IPS DF 6.9 (cell line): Measurements from ENCODE around the gene GBP7.
"Not testable (repeated sequence)": the region's sequence is repeated elsewhere in the genome, so short reads cannot be mapped to it uniquely, and the experiment has no call there.

Source experiments
- DNase-seq: peaks from one replicate; pipeline ENCODE4 v3.0.0-alpha.2; 2013; ENCODE audit warnings: low read depth, low spot score
- H3K27ac ChIP-seq: one replicate; pipeline ENCODE4 v1.5.1; 2013; ENCODE audit warnings: low read length, control low read depth
- H3K27me3 ChIP-seq: 2 replicates; pipeline ENCODE4 v1.6.1; 2013; ENCODE audit warnings: mild to moderate bottlenecking, low read length; ENCODE audit not compliant: control insufficient read depth, insufficient read depth
- H3K36me3 ChIP-seq: 2 replicates; pipeline ENCODE4 v1.6.1; 2013; ENCODE audit warnings: low read length; ENCODE audit not compliant: control insufficient read depth, insufficient read depth
- H3K4me1 ChIP-seq: 2 replicates; pipeline ENCODE4 v1.6.1; 2013; ENCODE audit warnings: low read length; ENCODE audit not compliant: control insufficient read depth, insufficient read depth
- H3K4me3 ChIP-seq: 2 replicates; pipeline ENCODE4 v1.5.1; 2013; ENCODE audit warnings: mild to moderate bottlenecking, low read length
- H3K9me3 ChIP-seq: 2 replicates; pipeline ENCODE4 v1.6.1; 2013; ENCODE audit warnings: low read length, inconsistent platforms; ENCODE audit not compliant: control insufficient read depth, insufficient read depth
- WGBS: extraction: QIAGEN DNeasy Blood & Tissue Kit; methylation state at CpG from one replicate; pipeline ENCODE4 v1.1.7; 2013; ENCODE audit warnings: mixed read lengths, missing lambda C conversion rate; ENCODE audit not compliant: insufficient read length, insufficient coverage; 5-methylcytosine and 5-hydroxymethylcytosine counted together

Gene GBP7

GRCh38 chr1:89143484-89143883 lies 32.3 kb downstream of the GBP7 start:
- H3K4me1 ChIP-seq, result no peaks in the 10 kb centered on the region
- no CpG with 5 or more reads among the region's 2 CpGs for WGBS
- H3K36me3 ChIP-seq, result no peaks in the 10 kb centered on the region
- H3K27ac ChIP-seq, result no peak overlapping the region
- no peak for DNase-seq
- H3K27me3 ChIP-seq, result no peaks in the 10 kb centered on the region
- no peaks in the 10 kb centered on the region for H3K9me3 ChIP-seq
- H3K4me3 ChIP-seq, result no peak overlapping the region

GRCh38 chr1:89142160-89142559 lies 33.6 kb downstream of the GBP7 start:
- no peak overlapping the region for H3K4me3 ChIP-seq
- H3K27me3 ChIP-seq, result no peaks in the 10 kb centered on the region
- DNase-seq, result no peak
- H3K36me3 ChIP-seq, result no peaks in the 10 kb centered on the region
- H3K27ac ChIP-seq, result no peak overlapping the region
- H3K4me1 ChIP-seq, result no peaks in the 10 kb centered on the region
- H3K9me3 ChIP-seq, result no peaks in the 10 kb centered on the region
- no CpG with 5 or more reads among the region's 4 CpGs for WGBS

- DNase-seq, result no peak
- no peaks in the 10 kb centered on the region for H3K27me3 ChIP-seq
- no peak overlapping the region for H3K4me3 ChIP-seq
- H3K9me3 ChIP-seq, result no peaks in the 10 kb centered on the region
- no peaks in the 10 kb centered on the region for H3K4me1 ChIP-seq
- H3K36me3 ChIP-seq, result no peaks in the 10 kb centered on the region
- no CpG with 5 or more reads among the region's 1 CpG for WGBS
- H3K27ac ChIP-seq, result no peak overlapping the region
These were observed 42.1 kb downstream of the GBP7 start for GRCh38 chr1:89133747-89134146.

GRCh38 chr1:89130716-89131115 lies 45.1 kb downstream of the GBP7 start:
- Histone ChIP-seq H3K4me3 (no peak overlapping the region), H3K9me3 (no peaks in the 10 kb centered on the region), H3K27ac (no peak overlapping the region), H3K4me1 (no peaks in the 10 kb centered on the region), H3K27me3 (no peaks in the 10 kb centered on the region), H3K36me3 (no peaks in the 10 kb centered on the region)
- no CpG with 5 or more reads among the region's 1 CpG for WGBS
- DNase-seq, result no peak

GRCh38 chr1:89129911-89130310 lies 45.9 kb downstream of the GBP7 start:
- H3K4me1 ChIP-seq, result no peaks in the 10 kb centered on the region
- DNase-seq, result no peak
- no peaks in the 10 kb centered on the region for H3K9me3 ChIP-seq
- H3K4me3 ChIP-seq, result no peak overlapping the region
- no peaks in the 10 kb centered on the region for H3K27me3 ChIP-seq
- no peak overlapping the region for H3K27ac ChIP-seq
- WGBS, result no CpG with 5 or more reads among the region's 4 CpGs
- no peaks in the 10 kb centered on the region for H3K36me3 ChIP-seq

GRCh38 chr1:89128003-89128458 lies 47.8 kb downstream of the GBP7 start:
- H3K36me3 ChIP-seq, H3K4me1 ChIP-seq, DNase-seq, H3K9me3 ChIP-seq, H3K27me3 ChIP-seq, H3K4me3 ChIP-seq, H3K27ac ChIP-seq: not testable (repeated sequence)
- WGBS, result no CpG with 5 or more reads among the region's 31 CpGs

GRCh38 chr1:89126602-89127565 lies 48.9 kb downstream of the GBP7 start:
- not testable (repeated sequence) for H3K27ac ChIP-seq, DNase-seq
- no CpG with 5 or more reads among the region's 23 CpGs for WGBS

GRCh38 chr1:89125913-89126580 lies 49.8 kb downstream of the GBP7 start, which contains the start of gene GBP2:
TSS of gene GBP2 (minus strand) at chr1:89126114. CDS start at chr1:89121966, 4,148 bp downstream.
- no peaks in the 10 kb centered on the region for H3K27me3 ChIP-seq
- no peak for DNase-seq
- H3K4me3 ChIP-seq, result no peak within 1 kb of the TSS
- no CpG with 5 or more reads among the region's 6 CpGs for WGBS
- H3K27ac ChIP-seq, result no peak within 1 kb of the TSS
- H3K4me1 ChIP-seq, result no peaks in the 10 kb centered on the region
- no peaks in the 10 kb centered on the region for H3K36me3 ChIP-seq
- no peaks in the 10 kb centered on the region for H3K9me3 ChIP-seq

More at GRCh38 chr1:89126602-89127565, 48.9 kb downstream of the GBP7 start:
- H3K9me3 ChIP-seq, H3K4me1 ChIP-seq, H3K27me3 ChIP-seq, H3K4me3 ChIP-seq, H3K36me3 ChIP-seq: not testable (repeated sequence)

GRCh38 chr1:89125240-89125912 lies 50.4 kb downstream of the GBP7 start:
- Histone ChIP-seq H3K4me3 (no peak overlapping the region), H3K27ac (no peak overlapping the region), H3K27me3 (no peaks in the 10 kb centered on the region), H3K4me1 (no peaks in the 10 kb centered on the region), H3K9me3 (no peaks in the 10 kb centered on the region), H3K36me3 (no peaks in the 10 kb centered on the region)
- no CpG with 5 or more reads among the region's 3 CpGs for WGBS
- no peak for DNase-seq

- WGBS, result no CpG with 5 or more reads among the region's 8 CpGs
- no peak for DNase-seq
- Histone ChIP-seq H3K9me3 (no peaks in the 10 kb centered on the region), H3K36me3 (no peaks in the 10 kb centered on the region), H3K4me1 (no peaks in the 10 kb centered on the region), H3K27me3 (no peaks in the 10 kb centered on the region), H3K27ac (no peak overlapping the region), H3K4me3 (no peak overlapping the region)
These were observed 54.2 kb downstream of the GBP7 start for GRCh38 chr1:89121641-89122040.
